HEK293 (cell line): ENCODE measurements around the gene INSIG2.

Experiments used
- CTCF ChIA-PET: fragments of 350-600 bp; formaldehyde crosslinking; extraction: SDS; loops from one replicate; lab custom pipeline; 2021; ENCODE audit warnings: antibody characterized with exemption; lab: Yijun Ruan, JAX
- POLR2A ChIA-PET: fragments of 300-600 bp; formaldehyde crosslinking; extraction: SDS; loops from one replicate; lab custom pipeline; 2020; ENCODE audit warnings: antibody characterized with exemption, inconsistent platforms; lab: Yijun Ruan, JAX
- H3K27ac ChIP-seq: fragments of 200-500 bp; sonication (Bioruptor generic); 2 replicates; pipeline ENCODE4 v1.5.1; 2014; ENCODE audit warnings: low read depth, low read length, control low read depth, inconsistent platforms; ENCODE audit errors: extremely low read depth
- H3K36me3 ChIP-seq, 2 experiments: fragments of 200-500 bp in 1 of 2; sonication (Bioruptor generic) in 1 of 2; 1 replicate in 1 of 2; 2 replicates in 1 of 2; pipeline ENCODE4 v1.5.1; 2014 to 2017; ENCODE audit warnings: inconsistent platforms in 2 of 2, low read length in 2 of 2; ENCODE audit not compliant: control insufficient read depth in 2 of 2, insufficient read depth in 1 of 2
- H3K4me1 ChIP-seq: fragments of 200-500 bp; sonication (Bioruptor generic); 2 replicates; pipeline ENCODE4 v1.5.1; 2014; ENCODE audit warnings: mild to moderate bottlenecking, low read length, inconsistent platforms; ENCODE audit not compliant: control insufficient read depth, insufficient read depth
- H3K4me3 ChIP-seq: 2 replicates; pipeline ENCODE4 v1.5.1; 2011; ENCODE audit warnings: low read depth, mild to moderate bottlenecking, control low read depth, low read length, moderate library complexity
- H3K9me3 ChIP-seq: fragments of 200-500 bp; sonication (Bioruptor generic); 2 replicates; pipeline ENCODE4 v1.5.1; 2014; ENCODE audit warnings: low read depth, low read length, inconsistent platforms; ENCODE audit not compliant: control insufficient read depth, insufficient read depth
- FEZF1 ChIP-seq: fragments of 450-650 bp; formaldehyde crosslinking; IDR thresholded peaks from 2 replicates; pipeline ENCODE4 v1.5.1; 2016; ENCODE audit warnings: missing biosample characterization, missing genetic modification characterization
- KLF16 ChIP-seq: fragments of 450-650 bp; formaldehyde crosslinking; IDR thresholded peaks from 2 replicates; pipeline ENCODE4 v1.5.1; 2017; ENCODE audit warnings: missing biosample characterization, missing genetic modification characterization
- SALL2 ChIP-seq: fragments of 450-650 bp; formaldehyde crosslinking; IDR thresholded peaks from 2 replicates; pipeline ENCODE4 v1.5.0; 2017; ENCODE audit warnings: missing biosample characterization, mild to moderate bottlenecking, missing genetic modification characterization, borderline replicate concordance
- SP3 ChIP-seq: fragments of 450-650 bp; formaldehyde crosslinking; IDR thresholded peaks from 2 replicates; pipeline ENCODE4 v1.5.1; 2016; ENCODE audit warnings: missing biosample characterization, missing genetic modification characterization
- WT1 ChIP-seq: fragments of 450-650 bp; formaldehyde crosslinking; IDR thresholded peaks from 2 replicates; pipeline ENCODE4 v1.5.1; 2016; ENCODE audit warnings: missing biosample characterization, missing genetic modification characterization
- YY1 ChIP-seq: fragments of 450-650 bp; formaldehyde crosslinking; IDR thresholded peaks from 2 replicates; pipeline ENCODE4 v1.5.1; 2018; ENCODE audit warnings: missing biosample characterization, missing genetic modification characterization
- ZBTB21 ChIP-seq: fragments of 450-650 bp; formaldehyde crosslinking; IDR thresholded peaks from 2 replicates; pipeline ENCODE4 v1.5.1; 2017; ENCODE audit warnings: missing biosample characterization, missing genetic modification characterization
- ZNF16 ChIP-seq: fragments of 450-650 bp; formaldehyde crosslinking; IDR thresholded peaks from 2 replicates; pipeline ENCODE4 v1.5.1; 2016; ENCODE audit warnings: low read depth, missing biosample characterization, missing genetic modification characterization
- ZNF266 ChIP-seq: fragments of 450-650 bp; formaldehyde crosslinking; IDR thresholded peaks from 2 replicates; pipeline ENCODE4 v1.5.1; 2016; ENCODE audit warnings: missing biosample characterization, missing genetic modification characterization, low read depth
- ZNF311 ChIP-seq: fragments of 450-650 bp; formaldehyde crosslinking; IDR thresholded peaks from 2 replicates; pipeline ENCODE4 v1.5.1; 2017; ENCODE audit warnings: missing biosample characterization, missing genetic modification characterization, borderline replicate concordance
- ZNF324 ChIP-seq: fragments of 450-650 bp; formaldehyde crosslinking; IDR thresholded peaks from 2 replicates; pipeline ENCODE4 v1.5.1; 2016; ENCODE audit warnings: missing biosample characterization, missing genetic modification characterization
- ZNF423 ChIP-seq: fragments of 450-650 bp; formaldehyde crosslinking; IDR thresholded peaks from 2 replicates; pipeline ENCODE4 v1.5.1; 2016; ENCODE audit warnings: missing biosample characterization, missing genetic modification characterization
- ZNF514 ChIP-seq: fragments of 450-650 bp; formaldehyde crosslinking; IDR thresholded peaks from 2 replicates; pipeline ENCODE4 v1.5.1; 2016; ENCODE audit warnings: missing biosample characterization, missing genetic modification characterization
- ZNF555 ChIP-seq: fragments of 450-650 bp; formaldehyde crosslinking; conservative IDR thresholded peaks from 2 replicates; pipeline ENCODE4 v1.5.1; 2017; ENCODE audit warnings: missing biosample characterization, mild to moderate bottlenecking, missing genetic modification characterization, inconsistent platforms
- ZNF596 ChIP-seq: fragments of 450-650 bp; IDR thresholded peaks from 2 replicates; pipeline ENCODE4 v1.5.0; 2018; ENCODE audit warnings: missing biosample characterization, mild to moderate bottlenecking, missing genetic modification characterization, moderate library complexity
- ZNF747 ChIP-seq: fragments of 450-650 bp; formaldehyde crosslinking; IDR thresholded peaks from 2 replicates; pipeline ENCODE4 v1.5.1; 2016; ENCODE audit warnings: missing biosample characterization, missing genetic modification characterization
- TF ChIP-seq, protein P1 (sequence below): fragments of 450-650 bp; formaldehyde crosslinking; IDR thresholded peaks from 2 replicates; pipeline ENCODE4 v1.5.1; 2017; ENCODE audit warnings: missing biosample characterization, missing genetic modification characterization
- TF ChIP-seq, protein P2 (sequence below): fragments of 450-650 bp; formaldehyde crosslinking; conservative IDR thresholded peaks from 2 replicates; pipeline ENCODE4 v1.5.1; 2016; ENCODE audit warnings: low read depth, missing biosample characterization, missing genetic modification characterization
- TF ChIP-seq, protein P3 (sequence below): fragments of 450-650 bp; formaldehyde crosslinking; IDR thresholded peaks from 2 replicates; pipeline ENCODE4 v1.5.1; 2016; ENCODE audit warnings: missing biosample characterization, missing genetic modification characterization
- TF ChIP-seq, protein P4 (sequence below): fragments of 450-650 bp; formaldehyde crosslinking; IDR thresholded peaks from 2 replicates; pipeline ENCODE4 v1.5.0; 2017; ENCODE audit warnings: missing biosample characterization, missing genetic modification characterization, borderline replicate concordance
- TF ChIP-seq, protein P5 (sequence below): fragments of 450-650 bp; formaldehyde crosslinking; IDR thresholded peaks from 2 replicates; pipeline ENCODE4 v1.5.1; 2016; ENCODE audit warnings: missing biosample characterization, missing genetic modification characterization, borderline replicate concordance

INSIG2 gene

DNA sequence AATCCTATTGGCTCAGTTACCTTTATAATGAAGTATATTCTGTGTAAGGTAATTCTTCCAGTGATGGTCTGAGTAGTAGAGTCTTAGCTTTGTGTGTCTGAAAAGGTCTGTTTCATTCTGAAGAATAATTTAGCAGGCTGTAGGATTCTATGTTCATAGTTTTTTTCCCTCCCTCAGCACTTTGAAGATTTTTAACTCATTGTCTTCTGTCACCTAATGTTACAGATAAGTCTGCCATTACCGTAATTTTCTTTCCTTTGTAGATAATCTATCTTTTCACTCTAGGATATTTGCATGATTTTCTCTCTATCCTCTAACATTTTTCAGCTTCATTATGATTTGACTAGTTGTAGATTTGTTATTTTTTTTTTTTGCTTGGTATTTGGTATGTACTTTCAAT is 22.7 kb downstream of the INSIG2 start:
- ChIA-PET CTCF (interaction anchor here (0.6 kb wide), 1 partner anchor 592 kb away, joined by 3 read pairs; no protein-coding TSS in a partner anchor), POLR2A (no interaction called here)
- no peak for TF ChIP-seq SALL2
- TF ChIP-seq, protein P1, sequence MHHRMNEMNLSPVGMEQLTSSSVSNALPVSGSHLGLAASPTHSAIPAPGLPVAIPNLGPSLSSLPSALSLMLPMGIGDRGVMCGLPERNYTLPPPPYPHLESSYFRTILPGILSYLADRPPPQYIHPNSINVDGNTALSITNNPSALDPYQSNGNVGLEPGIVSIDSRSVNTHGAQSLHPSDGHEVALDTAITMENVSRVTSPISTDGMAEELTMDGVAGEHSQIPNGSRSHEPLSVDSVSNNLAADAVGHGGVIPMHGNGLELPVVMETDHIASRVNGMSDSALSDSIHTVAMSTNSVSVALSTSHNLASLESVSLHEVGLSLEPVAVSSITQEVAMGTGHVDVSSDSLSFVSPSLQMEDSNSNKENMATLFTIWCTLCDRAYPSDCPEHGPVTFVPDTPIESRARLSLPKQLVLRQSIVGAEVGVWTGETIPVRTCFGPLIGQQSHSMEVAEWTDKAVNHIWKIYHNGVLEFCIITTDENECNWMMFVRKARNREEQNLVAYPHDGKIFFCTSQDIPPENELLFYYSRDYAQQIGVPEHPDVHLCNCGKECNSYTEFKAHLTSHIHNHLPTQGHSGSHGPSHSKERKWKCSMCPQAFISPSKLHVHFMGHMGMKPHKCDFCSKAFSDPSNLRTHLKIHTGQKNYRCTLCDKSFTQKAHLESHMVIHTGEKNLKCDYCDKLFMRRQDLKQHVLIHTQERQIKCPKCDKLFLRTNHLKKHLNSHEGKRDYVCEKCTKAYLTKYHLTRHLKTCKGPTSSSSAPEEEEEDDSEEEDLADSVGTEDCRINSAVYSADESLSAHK (tag by site-specific recombination), result no peak
- no peak for TF ChIP-seq SP3 (tag by site-specific recombination)
- no peak for TF ChIP-seq ZNF16
- H3K36me3 ChIP-seq, result peaks cover 15 to 31% of the 10 kb centered on the region in 2 experiments; a peak in 2 of 3 replicates
- peaks cover 7% of the 10 kb centered on the region; the same call in 1 of the 2 replicates for H3K4me1 ChIP-seq
- H3K4me3 ChIP-seq, result no peak overlapping the region
- no peaks in the 10 kb centered on the region for H3K9me3 ChIP-seq
- H3K27ac ChIP-seq, result no peak overlapping the region

DNA sequence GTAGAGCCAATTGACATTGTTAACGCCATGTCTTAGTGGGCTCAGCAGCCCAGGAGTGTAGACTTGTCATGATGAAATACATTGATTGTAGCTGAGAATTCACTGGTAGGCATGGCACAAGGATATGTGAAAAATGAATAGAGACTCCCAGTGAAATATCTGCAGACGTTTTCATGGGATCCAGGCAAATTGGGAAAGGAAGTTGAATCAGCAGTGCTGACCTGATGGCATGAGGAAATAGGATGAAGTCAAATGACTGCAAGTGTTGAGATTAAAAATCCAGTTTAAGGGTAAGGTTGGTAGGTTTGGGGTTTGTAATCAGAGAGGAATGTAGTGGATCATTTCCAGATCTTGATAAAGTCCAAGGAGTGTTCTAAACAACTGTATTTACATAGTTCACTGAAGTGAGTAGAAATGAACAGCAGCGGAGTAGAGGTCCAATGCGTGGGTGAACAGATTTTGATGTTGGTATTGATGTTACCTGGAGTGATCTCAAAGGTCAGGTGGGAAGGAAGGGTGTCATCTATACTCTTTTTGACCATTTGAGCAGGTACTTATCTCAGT is 24.6 kb downstream of the INSIG2 start:
- peaks cover 7% of the 10 kb centered on the region; the same call in 1 of the 2 replicates for H3K4me1 ChIP-seq
- no peak overlapping the region for H3K4me3 ChIP-seq
- peaks cover 10 to 23% of the 10 kb centered on the region in 2 experiments; a peak in 2 of 3 replicates for H3K36me3 ChIP-seq
- POLR2A ChIA-PET, result no interaction called here
- CTCF ChIA-PET, result no interaction called here
- no peaks in the 10 kb centered on the region for H3K9me3 ChIP-seq
- no peak overlapping the region for H3K27ac ChIP-seq
- TF ChIP-seq ZNF311, result no peak
- TF ChIP-seq, protein P2, sequence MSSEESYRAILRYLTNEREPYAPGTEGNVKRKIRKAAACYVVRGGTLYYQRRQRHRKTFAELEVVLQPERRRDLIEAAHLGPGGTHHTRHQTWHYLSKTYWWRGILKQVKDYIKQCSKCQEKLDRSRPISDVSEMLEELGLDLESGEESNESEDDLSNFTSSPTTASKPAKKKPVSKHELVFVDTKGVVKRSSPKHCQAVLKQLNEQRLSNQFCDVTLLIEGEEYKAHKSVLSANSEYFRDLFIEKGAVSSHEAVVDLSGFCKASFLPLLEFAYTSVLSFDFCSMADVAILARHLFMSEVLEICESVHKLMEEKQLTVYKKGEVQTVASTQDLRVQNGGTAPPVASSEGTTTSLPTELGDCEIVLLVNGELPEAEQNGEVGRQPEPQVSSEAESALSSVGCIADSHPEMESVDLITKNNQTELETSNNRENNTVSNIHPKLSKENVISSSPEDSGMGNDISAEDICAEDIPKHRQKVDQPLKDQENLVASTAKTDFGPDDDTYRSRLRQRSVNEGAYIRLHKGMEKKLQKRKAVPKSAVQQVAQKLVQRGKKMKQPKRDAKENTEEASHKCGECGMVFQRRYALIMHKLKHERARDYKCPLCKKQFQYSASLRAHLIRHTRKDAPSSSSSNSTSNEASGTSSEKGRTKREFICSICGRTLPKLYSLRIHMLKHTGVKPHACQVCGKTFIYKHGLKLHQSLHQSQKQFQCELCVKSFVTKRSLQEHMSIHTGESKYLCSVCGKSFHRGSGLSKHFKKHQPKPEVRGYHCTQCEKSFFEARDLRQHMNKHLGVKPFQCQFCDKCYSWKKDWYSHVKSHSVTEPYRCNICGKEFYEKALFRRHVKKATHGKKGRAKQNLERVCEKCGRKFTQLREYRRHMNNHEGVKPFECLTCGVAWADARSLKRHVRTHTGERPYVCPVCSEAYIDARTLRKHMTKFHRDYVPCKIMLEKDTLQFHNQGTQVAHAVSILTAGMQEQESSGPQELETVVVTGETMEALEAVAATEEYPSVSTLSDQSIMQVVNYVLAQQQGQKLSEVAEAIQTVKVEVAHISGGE, result no peak
- TF ChIP-seq ZNF514 (tag by site-specific recombination), result no peak
- peak; percentile 42; the same call in 1 of the 2 replicates for TF ChIP-seq FEZF1 (tag by site-specific recombination)
- no peak for TF ChIP-seq ZNF747 (tag by site-specific recombination)
- no peak for TF ChIP-seq YY1 (tag by site-specific recombination)
- no peak for TF ChIP-seq ZNF596 (tag by site-specific recombination)
- TF ChIP-seq, protein P3, sequence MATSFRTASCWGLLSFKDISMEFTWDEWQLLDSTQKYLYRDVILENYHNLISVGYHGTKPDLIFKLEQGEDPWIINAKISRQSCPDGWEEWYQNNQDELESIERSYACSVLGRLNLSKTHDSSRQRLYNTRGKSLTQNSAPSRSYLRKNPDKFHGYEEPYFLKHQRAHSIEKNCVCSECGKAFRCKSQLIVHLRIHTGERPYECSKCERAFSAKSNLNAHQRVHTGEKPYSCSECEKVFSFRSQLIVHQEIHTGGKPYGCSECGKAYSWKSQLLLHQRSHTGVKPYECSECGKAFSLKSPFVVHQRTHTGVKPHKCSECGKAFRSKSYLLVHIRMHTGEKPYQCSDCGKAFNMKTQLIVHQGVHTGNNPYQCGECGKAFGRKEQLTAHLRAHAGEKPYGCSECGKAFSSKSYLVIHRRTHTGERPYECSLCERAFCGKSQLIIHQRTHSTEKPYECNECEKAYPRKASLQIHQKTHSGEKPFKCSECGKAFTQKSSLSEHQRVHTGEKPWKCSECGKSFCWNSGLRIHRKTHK (tag by site-specific recombination), result no peak
- TF ChIP-seq ZNF555, result no peak
- no peak for TF ChIP-seq ZNF266
- TF ChIP-seq, protein P4, sequence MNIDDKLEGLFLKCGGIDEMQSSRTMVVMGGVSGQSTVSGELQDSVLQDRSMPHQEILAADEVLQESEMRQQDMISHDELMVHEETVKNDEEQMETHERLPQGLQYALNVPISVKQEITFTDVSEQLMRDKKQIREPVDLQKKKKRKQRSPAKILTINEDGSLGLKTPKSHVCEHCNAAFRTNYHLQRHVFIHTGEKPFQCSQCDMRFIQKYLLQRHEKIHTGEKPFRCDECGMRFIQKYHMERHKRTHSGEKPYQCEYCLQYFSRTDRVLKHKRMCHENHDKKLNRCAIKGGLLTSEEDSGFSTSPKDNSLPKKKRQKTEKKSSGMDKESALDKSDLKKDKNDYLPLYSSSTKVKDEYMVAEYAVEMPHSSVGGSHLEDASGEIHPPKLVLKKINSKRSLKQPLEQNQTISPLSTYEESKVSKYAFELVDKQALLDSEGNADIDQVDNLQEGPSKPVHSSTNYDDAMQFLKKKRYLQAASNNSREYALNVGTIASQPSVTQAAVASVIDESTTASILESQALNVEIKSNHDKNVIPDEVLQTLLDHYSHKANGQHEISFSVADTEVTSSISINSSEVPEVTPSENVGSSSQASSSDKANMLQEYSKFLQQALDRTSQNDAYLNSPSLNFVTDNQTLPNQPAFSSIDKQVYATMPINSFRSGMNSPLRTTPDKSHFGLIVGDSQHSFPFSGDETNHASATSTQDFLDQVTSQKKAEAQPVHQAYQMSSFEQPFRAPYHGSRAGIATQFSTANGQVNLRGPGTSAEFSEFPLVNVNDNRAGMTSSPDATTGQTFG (tag by site-specific recombination), result no peak
- no peak for TF ChIP-seq ZNF324 (tag by site-specific recombination)
- TF ChIP-seq WT1 (tag by site-specific recombination), result 0 out of 2 replicates have a peak, but pooled peaks have one; percentile 30
- no peak for TF ChIP-seq ZBTB21 (tag by site-specific recombination)
- TF ChIP-seq KLF16 (tag by site-specific recombination), result no peak
- TF ChIP-seq, protein P5, sequence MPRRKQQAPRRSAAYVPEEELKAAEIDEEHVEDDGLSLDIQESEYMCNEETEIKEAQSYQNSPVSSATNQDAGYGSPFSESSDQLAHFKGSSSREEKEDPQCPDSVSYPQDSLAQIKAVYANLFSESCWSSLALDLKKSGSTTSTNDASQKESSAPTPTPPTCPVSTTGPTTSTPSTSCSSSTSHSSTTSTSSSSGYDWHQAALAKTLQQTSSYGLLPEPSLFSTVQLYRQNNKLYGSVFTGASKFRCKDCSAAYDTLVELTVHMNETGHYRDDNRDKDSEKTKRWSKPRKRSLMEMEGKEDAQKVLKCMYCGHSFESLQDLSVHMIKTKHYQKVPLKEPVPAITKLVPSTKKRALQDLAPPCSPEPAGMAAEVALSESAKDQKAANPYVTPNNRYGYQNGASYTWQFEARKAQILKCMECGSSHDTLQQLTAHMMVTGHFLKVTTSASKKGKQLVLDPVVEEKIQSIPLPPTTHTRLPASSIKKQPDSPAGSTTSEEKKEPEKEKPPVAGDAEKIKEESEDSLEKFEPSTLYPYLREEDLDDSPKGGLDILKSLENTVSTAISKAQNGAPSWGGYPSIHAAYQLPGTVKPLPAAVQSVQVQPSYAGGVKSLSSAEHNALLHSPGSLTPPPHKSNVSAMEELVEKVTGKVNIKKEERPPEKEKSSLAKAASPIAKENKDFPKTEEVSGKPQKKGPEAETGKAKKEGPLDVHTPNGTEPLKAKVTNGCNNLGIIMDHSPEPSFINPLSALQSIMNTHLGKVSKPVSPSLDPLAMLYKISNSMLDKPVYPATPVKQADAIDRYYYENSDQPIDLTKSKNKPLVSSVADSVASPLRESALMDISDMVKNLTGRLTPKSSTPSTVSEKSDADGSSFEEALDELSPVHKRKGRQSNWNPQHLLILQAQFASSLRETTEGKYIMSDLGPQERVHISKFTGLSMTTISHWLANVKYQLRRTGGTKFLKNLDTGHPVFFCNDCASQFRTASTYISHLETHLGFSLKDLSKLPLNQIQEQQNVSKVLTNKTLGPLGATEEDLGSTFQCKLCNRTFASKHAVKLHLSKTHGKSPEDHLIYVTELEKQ (tag by site-specific recombination), result peak; percentile 50; the same call in 1 of the 2 replicates
- TF ChIP-seq ZNF423 (tag by site-specific recombination), result no peak
